CD4-positive, alpha-beta T cell treated with Interleukin-6 for 4 hours (primary cell): Measurements from ENCODE around the gene VWF.
"Not testable (repeated sequence)": the region's sequence is repeated elsewhere in the genome, so short reads cannot be mapped to it uniquely, and the experiment has no call there.

Experiments used
- DNase-seq: peaks from one replicate; pipeline ENCODE4 v3.0.0-alpha.2; 2020; ENCODE audit warnings: mixed read lengths

VWF gene

GRCh38 chr12:6029401-6029800 is 95.1 kb downstream of the VWF start:
- no peak for DNase-seq

- DNase-seq, result no peak
These were observed 97.5 kb downstream of the VWF start for GRCh38 chr12:6026998-6027397.

GRCh38 chr12:6025703-6026298 is 98.7 kb downstream of the VWF start:
- DNase-seq, result not testable (repeated sequence)

GRCh38 chr12:6024066-6024465 is 100.4 kb downstream of the VWF start:
- DNase-seq, result not testable (repeated sequence)

- DNase-seq, result no peak
These were observed 103.5 kb downstream of the VWF start for GRCh38 chr12:6020930-6021329.

- DNase-seq, result not testable (repeated sequence)
These were observed 104.0 kb downstream of the VWF start for GRCh38 chr12:6020511-6020910.

- not testable (repeated sequence) for DNase-seq
These were observed 105.2 kb downstream of the VWF start for GRCh38 chr12:6019256-6019655.

GRCh38 chr12:6018265-6018664 is 106.2 kb downstream of the VWF start:
- DNase-seq, result no peak

GRCh38 chr12:6016756-6017155 is 107.7 kb downstream of the VWF start:
- DNase-seq, result no peak

- not testable (repeated sequence) for DNase-seq
These were observed 108.5 kb downstream of the VWF start for GRCh38 chr12:6016004-6016403.

GRCh38 chr12:6015271-6015670 is 109.2 kb downstream of the VWF start:
- not testable (repeated sequence) for DNase-seq

- not testable (repeated sequence) for DNase-seq
These were observed 113.7 kb downstream of the VWF start for GRCh38 chr12:6010631-6011350.

- DNase-seq, result no peak
These were observed 127.2 kb downstream of the VWF start for GRCh38 chr12:5997260-5997659.

GRCh38 chr12:5996459-5996858 is 128.0 kb downstream of the VWF start:
- DNase-seq, result no peak

- DNase-seq, result no peak
These were observed 134.8 kb downstream of the VWF start for GRCh38 chr12:5989621-5990020.

GRCh38 chr12:5988659-5989116 is 135.8 kb downstream of the VWF start:
- DNase-seq, result peak; percentile 71

GRCh38 chr12:5988088-5988487 is 136.4 kb downstream of the VWF start:
- no peak for DNase-seq

- no peak for DNase-seq
These were observed 136.9 kb downstream of the VWF start for GRCh38 chr12:5987573-5987972.

- DNase-seq, result no peak
These were observed 139.0 kb downstream of the VWF start for GRCh38 chr12:5985471-5985870.

GRCh38 chr12:5984873-5985272 is 139.6 kb downstream of the VWF start:
- no peak for DNase-seq

- no peak for DNase-seq
These were observed 142.4 kb downstream of the VWF start for GRCh38 chr12:5982106-5982505.

- DNase-seq, result no peak
These were observed 146.9 kb downstream of the VWF start for GRCh38 chr12:5977556-5977955.

- DNase-seq, result no peak
These were observed 147.8 kb downstream of the VWF start for GRCh38 chr12:5976711-5977110.

GRCh38 chr12:5976196-5976595 is 148.3 kb downstream of the VWF start:
- no peak for DNase-seq
